Urothelium cell line (cell line): ENCODE measurements around the gene TRAPPC8.
A peak's percentile ranks its signal among the peaks of the same experiment; 100 is the strongest.
"Not testable (repeated sequence)": the region's sequence is repeated elsewhere in the genome, so short reads cannot be mapped to it uniquely, and the experiment has no call there.

Experiments used
- DNase-seq: peaks from one replicate; pipeline ENCODE4 v3.0.0; 2011; ENCODE audit warnings: low spot score, mixed read lengths
- FAIRE-seq: peaks from 2 replicates; lab custom pipeline; 2011; peaks lifted over from hg19 to GRCh38; lab: Jason Lieb, UNC

The TRAPPC8 gene

GRCh38 chr18:31942999-31943877 is at the start of gene TRAPPC8:
TRAPPC8 (minus strand) TSS chr18:31943128; CDS start chr18:31942764, 364 bp downstream.
- FAIRE-seq: no peak
- peak; percentile 91 for DNase-seq

DNA sequence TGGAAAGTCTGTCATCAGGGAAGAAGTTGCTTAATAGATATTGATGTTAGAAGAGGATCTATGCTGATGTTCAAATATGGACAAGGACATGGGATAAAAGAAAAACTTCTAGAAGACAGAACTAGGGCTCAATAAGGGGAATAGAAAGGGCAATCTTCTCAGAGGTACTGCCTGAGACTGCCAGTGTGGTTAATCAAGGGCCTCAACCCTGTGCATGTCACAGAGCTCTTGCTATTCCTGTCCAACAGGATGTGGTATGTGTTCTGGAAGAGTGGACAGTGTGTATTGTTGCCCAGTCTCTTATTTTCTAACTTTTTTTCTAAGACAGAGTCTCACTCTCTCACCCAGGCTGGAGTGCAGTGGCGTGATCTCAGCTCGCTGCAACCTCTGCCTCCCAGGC is 47.9 kb upstream of the TRAPPC8 start:
- FAIRE-seq: no peak

DNA sequence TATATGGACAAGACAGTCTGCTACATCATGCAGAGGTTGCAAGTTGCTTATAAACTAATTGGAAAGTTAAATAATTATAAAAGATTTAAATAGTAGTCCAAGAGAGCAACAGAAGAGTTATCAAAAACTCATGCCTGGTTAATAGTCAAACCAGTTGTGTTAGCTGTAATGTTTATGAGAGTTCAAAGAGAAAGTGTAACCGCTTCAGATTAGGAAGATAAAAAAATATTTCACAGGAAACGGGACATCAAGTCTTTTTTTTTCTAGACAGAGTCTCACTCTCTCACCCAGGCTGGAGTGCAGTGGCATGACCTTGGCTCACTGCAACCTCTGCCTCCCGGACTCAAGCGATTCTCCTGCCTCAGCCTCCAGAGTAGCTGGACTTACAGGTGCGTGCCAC is 41.0 kb upstream of the TRAPPC8 start:
- FAIRE-seq (no peak), DNase-seq (no peak)

More for the DNA sequence above, 47.9 kb upstream of the TRAPPC8 start:
- DNase-seq: no peak

- DNase-seq (no peak), FAIRE-seq (no peak)
Observed at GRCh38 chr18:31983020-31983419, 40.1 kb upstream of the TRAPPC8 start.

DNA sequence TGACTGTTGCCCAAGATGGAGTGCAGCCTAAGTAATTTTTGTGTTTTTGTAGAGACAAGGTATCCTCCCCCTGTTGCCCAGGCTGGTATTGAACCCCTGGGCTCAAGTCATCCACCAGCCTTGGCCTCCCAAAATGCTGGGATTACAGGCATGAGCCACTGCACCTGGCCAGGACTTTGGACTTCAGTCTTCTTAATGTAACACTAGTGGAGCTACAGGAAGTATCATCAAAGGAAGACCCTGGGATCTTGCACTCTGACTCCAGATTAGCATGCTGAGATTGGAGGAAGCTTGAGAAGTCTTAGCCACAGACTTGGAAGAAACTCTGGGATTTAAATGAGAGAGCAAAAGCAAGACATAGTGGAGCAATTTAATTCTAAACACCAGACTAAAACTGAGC is 37.9 kb upstream of the TRAPPC8 start:
- no peak for FAIRE-seq
- DNase-seq: no peak

DNA sequence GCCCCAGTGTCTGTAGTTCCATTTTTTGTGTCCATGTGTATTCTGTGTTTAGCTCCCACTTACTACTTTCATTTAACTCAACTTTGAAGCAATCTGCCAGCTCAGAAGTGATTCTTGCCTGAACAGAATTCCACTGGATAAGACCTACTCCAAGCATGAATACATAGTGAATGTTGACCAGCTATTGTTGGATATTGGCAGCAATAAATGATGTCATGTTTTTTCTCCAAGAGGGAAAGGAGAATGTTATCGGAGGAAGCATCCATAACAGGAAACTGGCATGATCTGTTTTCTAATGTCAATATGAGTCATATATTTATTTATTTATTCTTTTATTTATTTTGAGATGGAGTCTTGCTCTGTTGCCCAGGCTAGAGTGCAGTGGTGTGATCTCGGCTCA is 36.8 kb upstream of the TRAPPC8 start:
- DNase-seq (no peak), FAIRE-seq (no peak)

GRCh38 chr18:31978616-31979015 is 35.7 kb upstream of the TRAPPC8 start:
- FAIRE-seq: no peak
- DNase-seq: no peak

GRCh38 chr18:31977270-31977872 is 34.4 kb upstream of the TRAPPC8 start:
- FAIRE-seq (no peak), DNase-seq (no peak)

DNA sequence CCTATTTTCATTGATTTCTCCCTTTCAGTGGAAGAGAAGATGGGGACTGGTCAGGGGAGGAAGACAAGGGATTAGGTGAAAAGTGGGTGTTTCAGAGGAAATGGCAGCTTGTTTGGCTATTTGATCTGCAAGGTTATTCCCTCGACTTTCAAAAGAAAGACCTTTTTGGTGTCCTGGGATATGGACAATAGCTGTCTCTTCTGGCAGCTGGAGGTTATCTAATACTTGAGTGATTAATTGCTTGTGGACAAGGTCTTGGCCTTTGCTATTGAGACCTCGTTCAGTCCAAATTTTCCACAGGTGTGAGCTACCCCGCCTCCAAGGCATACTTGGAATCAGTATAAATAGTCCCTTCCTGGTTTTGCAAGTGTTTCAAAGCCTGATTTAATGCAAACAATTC is 33.3 kb upstream of the TRAPPC8 start:
- DNase-seq (no peak), FAIRE-seq (no peak)

GRCh38 chr18:31973929-31974546 is 31.1 kb upstream of the TRAPPC8 start:
- FAIRE-seq (no peak), DNase-seq (no peak)

DNA sequence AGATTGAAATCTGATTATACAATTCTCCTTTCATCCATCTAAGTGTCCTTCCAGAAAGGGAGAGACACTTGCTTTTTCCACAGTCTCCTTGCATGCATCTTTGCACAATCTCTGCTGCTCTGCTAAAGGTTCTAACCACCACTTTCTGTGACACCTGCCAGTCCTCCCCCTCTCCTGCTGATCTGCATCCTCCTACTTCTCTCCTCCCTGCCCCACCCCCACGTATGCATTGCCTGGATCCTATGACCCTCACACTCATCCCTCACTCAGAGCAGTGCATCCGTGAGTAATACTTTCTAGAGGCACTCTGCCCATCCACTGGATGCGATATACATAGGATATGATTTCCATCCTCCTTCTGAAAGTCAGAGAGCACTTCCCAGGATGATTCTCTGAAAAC is 27.7 kb upstream of the TRAPPC8 start:
- FAIRE-seq: no peak
- no peak for DNase-seq

DNA sequence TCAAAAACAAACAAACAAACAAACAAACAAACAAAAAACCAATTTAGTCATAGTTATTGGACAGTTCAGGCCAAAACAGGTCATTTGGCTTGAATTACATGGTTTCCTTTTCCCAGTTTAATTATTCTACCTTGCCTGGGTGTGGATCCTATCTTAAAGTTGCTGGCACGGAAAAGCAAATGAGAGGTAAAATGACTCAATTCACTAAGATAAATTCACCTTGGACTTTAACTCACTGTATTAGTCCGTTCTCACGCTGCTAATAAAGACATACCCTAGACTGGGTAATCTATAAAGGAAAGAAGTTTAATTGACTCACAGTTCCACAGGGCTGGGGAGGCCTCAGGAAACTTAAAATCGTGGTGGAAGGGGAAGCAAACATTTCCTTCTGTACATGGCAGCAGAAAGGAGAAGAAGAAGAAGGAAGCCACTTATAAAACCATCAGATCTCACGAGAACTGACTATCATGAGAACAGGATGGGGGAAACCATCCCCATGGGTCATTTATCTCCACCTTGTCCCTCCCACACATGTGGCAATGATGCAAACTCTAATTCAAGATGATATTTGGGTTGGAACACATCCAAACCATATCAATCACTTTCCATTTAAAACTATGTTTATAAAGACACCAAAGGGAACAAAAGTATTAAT is 22.5 kb upstream of the TRAPPC8 start:
- DNase-seq: no peak
- no peak for FAIRE-seq

- FAIRE-seq (no peak), DNase-seq (no peak)
Observed at GRCh38 chr18:31957728-31958127, 14.8 kb upstream of the TRAPPC8 start.

DNA sequence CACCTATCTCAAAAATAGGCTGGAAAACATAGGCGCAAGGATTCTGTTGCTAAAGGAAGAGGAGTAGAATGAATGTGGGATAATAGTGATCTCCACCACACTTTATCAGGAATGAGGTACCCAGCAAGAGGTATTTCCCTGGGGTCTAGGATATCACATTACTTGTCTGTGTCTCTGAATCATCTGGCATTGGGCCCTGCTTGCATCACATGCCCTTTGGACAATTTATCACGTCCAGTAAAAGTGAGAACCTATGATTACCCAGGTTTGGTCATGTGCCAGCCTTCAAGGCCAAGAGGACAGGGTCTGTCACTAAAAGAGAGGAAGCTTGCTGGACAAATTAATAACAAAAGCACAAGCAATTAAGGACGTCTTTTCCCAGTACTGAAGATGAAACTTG is 11.4 kb upstream of the TRAPPC8 start:
- DNase-seq (no peak), FAIRE-seq (no peak)

- not testable (repeated sequence) for FAIRE-seq, DNase-seq
Observed at GRCh38 chr18:31953699-31954098, 10.8 kb upstream of the TRAPPC8 start.

DNA sequence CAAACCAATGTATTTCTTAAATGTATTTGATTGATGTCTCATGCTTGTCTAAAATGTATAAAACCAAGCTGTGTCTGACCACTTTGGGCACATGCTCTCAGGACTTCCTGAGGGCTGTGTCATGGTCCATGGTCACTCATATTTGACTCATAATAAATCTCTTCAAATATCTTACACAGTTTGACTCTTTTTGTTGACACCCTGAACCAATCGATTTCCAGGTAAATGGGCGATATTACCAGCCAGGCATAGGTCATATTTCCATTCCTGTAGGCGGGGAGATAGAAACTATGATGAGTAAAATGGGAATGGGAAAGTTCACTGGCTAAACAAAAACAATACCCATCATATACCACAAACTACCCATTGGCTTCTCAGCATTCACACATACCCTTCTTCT is 9.3 kb upstream of the TRAPPC8 start:
- DNase-seq (no peak), FAIRE-seq (no peak)

DNA sequence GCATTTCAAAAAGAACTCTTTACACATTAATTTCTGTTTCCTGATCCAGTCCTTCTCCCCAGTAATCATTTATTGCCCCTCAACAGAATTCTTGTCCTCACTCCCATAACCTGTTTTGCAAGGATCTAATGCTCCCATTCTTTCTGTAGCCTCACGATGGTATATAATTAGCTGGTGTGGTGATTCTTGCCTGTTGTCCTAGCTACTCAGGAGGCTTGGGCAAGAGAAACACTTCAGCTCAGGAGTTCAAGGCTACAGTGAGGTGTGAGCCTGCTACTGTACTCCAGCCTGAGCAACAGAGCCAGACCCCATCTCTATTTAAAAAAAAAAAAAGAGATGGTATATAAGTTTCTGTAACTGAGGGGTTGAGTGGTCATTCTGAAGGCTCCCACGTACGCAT is 7.7 kb upstream of the TRAPPC8 start:
- DNase-seq (no peak), FAIRE-seq (no peak)

- not testable (repeated sequence) for DNase-seq, FAIRE-seq
Observed at GRCh38 chr18:31948349-31948748, 5.4 kb upstream of the TRAPPC8 start.

DNA sequence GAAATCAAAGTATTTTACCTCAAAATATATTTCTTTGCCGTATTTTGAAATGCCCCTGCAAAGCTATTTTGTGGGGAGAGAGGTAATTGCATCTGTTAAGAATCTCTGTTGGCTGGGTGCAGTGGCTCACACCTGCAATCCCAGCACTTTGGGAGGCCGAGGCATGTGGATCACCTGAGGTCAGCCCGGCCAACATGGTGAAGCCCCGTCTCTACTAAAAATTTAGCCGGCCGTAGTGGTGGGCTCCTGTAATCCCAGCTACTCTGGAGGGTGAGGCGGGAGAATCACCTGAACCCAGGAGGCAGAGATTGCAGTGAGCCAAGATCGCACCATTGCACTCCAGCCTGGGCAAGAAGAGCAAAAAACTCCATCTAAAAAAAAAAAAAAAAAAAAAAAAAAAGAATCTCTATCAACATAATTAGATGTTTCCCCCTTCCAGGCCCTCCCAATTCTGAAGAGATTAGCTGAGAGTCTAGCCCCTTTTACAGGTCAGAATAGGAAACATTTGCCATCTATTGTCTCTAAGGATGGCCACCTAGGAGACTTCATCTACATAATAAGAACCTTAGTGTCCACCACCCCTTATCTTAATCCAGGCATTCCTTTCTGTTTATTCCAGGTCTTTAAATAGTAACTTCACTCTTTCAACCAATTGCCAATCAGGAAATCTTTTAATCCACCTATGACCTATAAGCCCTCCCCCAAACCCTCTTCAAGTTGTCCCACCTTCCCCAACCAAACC is 3.5 kb upstream of the TRAPPC8 start:
- FAIRE-seq: no peak
- DNase-seq: no peak
